ENCODE data around the gene AGER.
"Not testable (repeated sequence)": the region's sequence is repeated elsewhere in the genome, so short reads cannot be mapped to it uniquely, and the experiment has no call there.

- not testable (repeated sequence) for TF ChIP-seq CTCF, EZH2, EZH2phosphoT487 (IDR thresholded peaks at IDR 0.05)
These were observed 39.8 kb downstream of the AGER start for GRCh38 chr6:32144238-32144637.
